SU-DHL-6 (cell line): ENCODE results near the gene MAP7D2.
A peak's percentile ranks its signal among the peaks of the same experiment; 100 is the strongest.

Experiments used
- H2AFZ ChIP-seq: fragments of 200-600 bp; sonication (generic); 2 replicates; pipeline ENCODE4 v1.6.1; 2014; ENCODE audit warnings: low read depth, mild to moderate bottlenecking, moderate library complexity, mixed read lengths, antibody characterized with exemption, low read length; ENCODE audit not compliant: severe bottlenecking
- H3F3A ChIP-seq: fragments of 200-600 bp; shearing (Covaris generic); 2 replicates; pipeline ENCODE4 v1.6.0; 2016; ENCODE audit warnings: antibody characterized with exemption, mild to moderate bottlenecking; ENCODE audit not compliant: insufficient read depth
- H3K27ac ChIP-seq: fragments of 200-600 bp; sonication (generic); 2 replicates; pipeline ENCODE4 v1.5.1; 2016; ENCODE audit warnings: low read depth, mild to moderate bottlenecking, low read length, moderate library complexity, mixed read lengths
- H3K27me3 ChIP-seq: fragments of 200-600 bp; sonication (generic), shearing (Covaris generic); 2 replicates; pipeline ENCODE4 v1.6.0; 2014; ENCODE audit warnings: mild to moderate bottlenecking, low read length
- H3K36me3 ChIP-seq: fragments of 200-600 bp; sonication (generic); 2 replicates; pipeline ENCODE4 v1.6.1; 2014; ENCODE audit warnings: mild to moderate bottlenecking, low read length, mixed read lengths
- H3K4me2 ChIP-seq: fragments of 300-600, 200-600 bp; shearing (Covaris generic), sonication (generic); 2 replicates; pipeline ENCODE4 v1.6.0; 2014; ENCODE audit warnings: low read length, low read depth, mild to moderate bottlenecking; ENCODE audit not compliant: poor library complexity, severe bottlenecking
- H3K4me3 ChIP-seq: fragments of 200-600 bp; sonication (generic); 2 replicates; pipeline ENCODE4 v1.5.1; 2014; ENCODE audit warnings: antibody characterized with exemption, low read length, mild to moderate bottlenecking, mixed read lengths; ENCODE audit not compliant: insufficient read depth, poor library complexity, severe bottlenecking
- H3K79me2 ChIP-seq: fragments of 200-600 bp; sonication (generic); 2 replicates; pipeline ENCODE4 v1.6.1; 2014; ENCODE audit warnings: mild to moderate bottlenecking, low read length, moderate library complexity; ENCODE audit not compliant: insufficient read depth
- H3K9ac ChIP-seq: fragments of 200-600 bp; sonication (generic); 2 replicates; pipeline ENCODE4 v1.7.0; 2014; ENCODE audit warnings: mild to moderate bottlenecking, low read length
- H3K9me2 ChIP-seq: fragments of 200-600 bp; sonication (generic); replicated peaks from 2 replicates; pipeline ENCODE4 v1.6.1; 2014; ENCODE audit warnings: low read length; ENCODE audit not compliant: insufficient read depth
- H3K9me3 ChIP-seq: fragments of 200-600 bp; sonication (generic); 2 replicates; pipeline ENCODE4 v1.6.1; 2014; ENCODE audit warnings: low read length, mixed read lengths; ENCODE audit not compliant: insufficient read depth
- H4K20me1 ChIP-seq: fragments of 200-600 bp; sonication (generic); 2 replicates; pipeline ENCODE4 v1.6.1; 2014; ENCODE audit warnings: low read depth, mild to moderate bottlenecking, antibody characterized with exemption, low read length, moderate library complexity, mixed read lengths
- CTCF ChIP-seq: fragments of 200-600 bp; sonication (generic); IDR thresholded peaks from one replicate; pipeline ENCODE4 v1.5.1; 2017; ENCODE audit warnings: antibody characterized with exemption, mild to moderate bottlenecking, low read length, moderate library complexity; ENCODE audit not compliant: insufficient read depth, poor library complexity, severe bottlenecking
- EZH2phosphoT487 ChIP-seq: fragments of 200-600 bp; sonication (generic), shearing (Covaris generic); conservative IDR thresholded peaks from 2 replicates; pipeline ENCODE4 v1.6.1; 2018; ENCODE audit warnings: mild to moderate bottlenecking, antibody characterized with exemption, low read length, moderate library complexity, mixed read lengths

The MAP7D2 gene

GRCh38 chrX:20066968-20067708 lies 49.6 kb downstream of the MAP7D2 start:
- TF ChIP-seq EZH2phosphoT487 (no peak), CTCF (peak; percentile 32)
- Histone ChIP-seq H2AFZ (no peak overlapping the region), H3K36me3 (no peaks in the 10 kb centered on the region), H3K9me2 (no peaks in the 10 kb centered on the region), H3K4me3 (no peak overlapping the region), H3K79me2 (no peaks in the 10 kb centered on the region), H3K9me3 (no peaks in the 10 kb centered on the region), H3K9ac (no peak overlapping the region), H3F3A (peaks cover 5% of the 10 kb centered on the region; the same call in 1 of the 2 replicates), H4K20me1 (no peaks in the 10 kb centered on the region), H3K27me3 (no peaks in the 10 kb centered on the region), H3K4me2 (no peak overlapping the region), H3K27ac (no peak overlapping the region)

- H3K4me3 ChIP-seq: no peak overlapping the region
- no peak overlapping the region for H3K27ac ChIP-seq
- H3K9ac ChIP-seq: no peak overlapping the region
- no peaks in the 10 kb centered on the region for H3K9me2 ChIP-seq
- no peaks in the 10 kb centered on the region for H3K36me3 ChIP-seq
- H3K9me3 ChIP-seq: no peaks in the 10 kb centered on the region
- H2AFZ ChIP-seq: no peak overlapping the region
- no peaks in the 10 kb centered on the region for H3K27me3 ChIP-seq
- no peak for TF ChIP-seq EZH2phosphoT487
- peaks cover 11% of the 10 kb centered on the region; the same call in 1 of the 2 replicates for H3F3A ChIP-seq
- H4K20me1 ChIP-seq: no peaks in the 10 kb centered on the region
- H3K79me2 ChIP-seq: no peaks in the 10 kb centered on the region
- H3K4me2 ChIP-seq: no peak overlapping the region
Measured at GRCh38 chrX:20063716-20064351, 52.9 kb downstream of the MAP7D2 start.

GRCh38 chrX:20063153-20063552 lies 53.6 kb downstream of the MAP7D2 start:
- H3K36me3 ChIP-seq: no peaks in the 10 kb centered on the region
- H3K79me2 ChIP-seq: no peaks in the 10 kb centered on the region
- H3K9ac ChIP-seq: no peak overlapping the region
- H3K4me2 ChIP-seq: no peak overlapping the region
- H4K20me1 ChIP-seq: no peaks in the 10 kb centered on the region
- no peak overlapping the region for H3K4me3 ChIP-seq
- TF ChIP-seq EZH2phosphoT487: no peak
- TF ChIP-seq CTCF: no peak
- no peak overlapping the region for H3K27ac ChIP-seq
- H3K27me3 ChIP-seq: no peaks in the 10 kb centered on the region
- no peaks in the 10 kb centered on the region for H3K9me2 ChIP-seq
- no peaks in the 10 kb centered on the region for H3K9me3 ChIP-seq
- peaks cover 11% of the 10 kb centered on the region; the same call in 1 of the 2 replicates for H3F3A ChIP-seq
- H2AFZ ChIP-seq: no peak overlapping the region

GRCh38 chrX:20061855-20062254 lies 54.9 kb downstream of the MAP7D2 start:
- no peaks in the 10 kb centered on the region for H3K9me3 ChIP-seq
- H3K4me3 ChIP-seq: no peak overlapping the region
- peak overlapping the region; percentile 4; the same call in 1 of the 2 replicates for H3K9ac ChIP-seq
- H3K27me3 ChIP-seq: no peaks in the 10 kb centered on the region
- H3K79me2 ChIP-seq: no peaks in the 10 kb centered on the region
- H3F3A ChIP-seq: peaks cover 11% of the 10 kb centered on the region; the same call in 1 of the 2 replicates
- H3K4me2 ChIP-seq: peak overlapping the region; percentile 58
- no peaks in the 10 kb centered on the region for H4K20me1 ChIP-seq
- no peak for TF ChIP-seq CTCF
- no peak for TF ChIP-seq EZH2phosphoT487
- no peaks in the 10 kb centered on the region for H3K36me3 ChIP-seq
- H3K27ac ChIP-seq: peak overlapping the region; percentile 51
- no peaks in the 10 kb centered on the region for H3K9me2 ChIP-seq
- no peak overlapping the region for H2AFZ ChIP-seq
